Right lobe of liver (tissue), 6 donors: ENCODE data around the gene C1QL1. TPM values are rescaled to one million over a fixed set of nuclear protein-coding genes. Genes with fewer than 3 reads are reported as not detected.

Experiments used
- ATAC-seq, 4 donors: fragments of 200-7000 bp; cut with Tn5 transposase; one replicate each; pipeline ENCODE4 v1.9.1; 2020; ENCODE audit warnings: mild to moderate bottlenecking in 4 of 4, moderate library complexity in 4 of 4
- DNase-seq, 3 donors: peaks; one replicate each; pipeline ENCODE4 v3.0.0-alpha.2; 2020
- H3K27ac ChIP-seq, 3 donors: fragments of 200-600 bp; one replicate each; pipeline ENCODE4 v1.8.0; 2022
- H3K27me3 ChIP-seq, 2 donors: fragments of 200-600 bp; one replicate each; pipeline ENCODE4 v1.8.0; 2022
- H3K36me3 ChIP-seq, 4 donors: fragments of 200-600 bp; sonication (generic) in 1 of 4; one replicate each; pipeline versions ENCODE4 v1.5.1 to v1.8.0; 2017 to 2022; ENCODE audit warnings: control low read depth in 1 of 4
- H3K4me1 ChIP-seq, 4 donors: fragments of 200-600 bp; sonication (generic) in 1 of 4; one replicate each; pipeline versions ENCODE4 v1.5.1 to v1.8.0; 2017 to 2022; ENCODE audit warnings: control low read depth in 1 of 4
- H3K4me3 ChIP-seq, 3 donors: fragments of 200-600 bp; one replicate each; pipeline ENCODE4 v1.8.0; 2022
- H3K9me3 ChIP-seq, 4 donors: fragments of 200-600 bp; sonication (generic) in 1 of 4; one replicate each; pipeline versions ENCODE4 v1.5.1 to v1.8.0; 2017 to 2022; ENCODE audit warnings: control low read depth in 1 of 4
- POLR2A ChIP-seq: fragments of 450-650 bp; IDR thresholded peaks from one replicate; pipeline ENCODE4 v1.6.1; 2017; ENCODE audit warnings: antibody characterized with exemption, mild to moderate bottlenecking
- WGBS: methylation state at CpG from one replicate; pipeline ENCODE4 v1.1.6; 2018; ENCODE audit warnings: low coverage, low lambda C conversion rate; ENCODE audit not compliant: insufficient coverage; ENCODE audit errors: missing lambda C conversion rate; 5-methylcytosine and 5-hydroxymethylcytosine counted together
- intact Hi-C, 2 donors: fragments of 100-400 bp; cut with DNase I; formaldehyde crosslinking; loops; one replicate each; pipeline versions ENCODE4 v1.11.2 to v1.14.1; 2022
- total RNA-seq, 6 experiments: library from RNA; depleted of rRNA in 2 of 6; stranded (reverse); fragments of >200 nt in 2 of 6; fragmentation: NEBNext Ultra II Directional in 3 of 6; extraction: Animal tissue kit (Norgen Biotek cat#: 25700) in 3 of 6; gene quantifications; one replicate each; pipeline versions ENCODE4 v1.1.0 to v1.2.4, GENCODE V29; 2016 to 2023
- TF ChIP-seq, protein P1 (sequence below), 4 donors: fragments of 200-600 bp in 3 of 4; fragments of 450-650 bp in 1 of 4; IDR thresholded peaks; one replicate each; pipeline versions ENCODE4 v1.5.1 to v1.8.0; 2016 to 2022; ENCODE audit warnings: antibody characterized with exemption in 4 of 4, mild to moderate bottlenecking in 2 of 4
- donor health status: DM: no; HTN: yes; CAD: no.
- donor health status: DM: no; HTN: no; CAD: no.
- donor health status: DM: no; HTN: no; CAD: no.
- donor health status: DM: no; HTN: yes; CAD: no.
- donor health status: DM: no; HTN: yes; CAD: no.

Gene C1QL1
- total RNA-seq, 6 experiments from 2014 or later = 0.31 to 0.62 (median 0.38) TPM; not detected in 2

DNA sequence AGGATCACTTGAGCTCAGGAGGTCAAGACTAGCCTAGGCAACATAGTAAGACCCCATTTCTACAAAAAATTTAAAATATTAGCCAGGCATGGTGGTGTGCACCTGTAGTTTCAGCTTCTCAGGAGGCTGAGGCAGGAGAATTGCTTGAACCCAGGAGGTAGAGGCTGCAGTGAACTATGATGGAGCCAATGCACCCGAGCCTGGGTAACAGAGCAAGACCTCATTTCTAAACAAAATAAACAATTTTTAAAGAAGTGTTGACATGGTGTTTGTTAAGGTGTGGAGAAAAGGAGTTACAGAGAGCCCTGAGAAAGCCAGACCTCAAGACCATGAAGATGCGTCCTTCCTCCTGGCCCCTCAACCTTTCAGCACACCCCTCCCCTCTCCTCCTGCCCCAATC, 37.6 kb upstream of the C1QL1 start:
- ATAC-seq = no peak
- Histone ChIP-seq H3K36me3 (no peaks in the 10 kb centered on the region), H3K9me3 (no peaks in the 10 kb centered on the region), H3K4me3 (no peak overlapping the region), H3K27ac (no peak overlapping the region), H3K4me1 (peaks cover 0 to 11% (median 0%) of the 10 kb centered on the region in 4 donors), H3K27me3 (no peaks in the 10 kb centered on the region)
- WGBS = 71% methylated on average over 1 of the region's 2 CpGs
- intact Hi-C loops = no loop called here
- no peak for DNase-seq
- no peak for TF ChIP-seq POLR2A
- TF ChIP-seq, protein P1, sequence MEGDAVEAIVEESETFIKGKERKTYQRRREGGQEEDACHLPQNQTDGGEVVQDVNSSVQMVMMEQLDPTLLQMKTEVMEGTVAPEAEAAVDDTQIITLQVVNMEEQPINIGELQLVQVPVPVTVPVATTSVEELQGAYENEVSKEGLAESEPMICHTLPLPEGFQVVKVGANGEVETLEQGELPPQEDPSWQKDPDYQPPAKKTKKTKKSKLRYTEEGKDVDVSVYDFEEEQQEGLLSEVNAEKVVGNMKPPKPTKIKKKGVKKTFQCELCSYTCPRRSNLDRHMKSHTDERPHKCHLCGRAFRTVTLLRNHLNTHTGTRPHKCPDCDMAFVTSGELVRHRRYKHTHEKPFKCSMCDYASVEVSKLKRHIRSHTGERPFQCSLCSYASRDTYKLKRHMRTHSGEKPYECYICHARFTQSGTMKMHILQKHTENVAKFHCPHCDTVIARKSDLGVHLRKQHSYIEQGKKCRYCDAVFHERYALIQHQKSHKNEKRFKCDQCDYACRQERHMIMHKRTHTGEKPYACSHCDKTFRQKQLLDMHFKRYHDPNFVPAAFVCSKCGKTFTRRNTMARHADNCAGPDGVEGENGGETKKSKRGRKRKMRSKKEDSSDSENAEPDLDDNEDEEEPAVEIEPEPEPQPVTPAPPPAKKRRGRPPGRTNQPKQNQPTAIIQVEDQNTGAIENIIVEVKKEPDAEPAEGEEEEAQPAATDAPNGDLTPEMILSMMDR (IDR thresholded peaks at IDR 0.05) = no peak

DNA sequence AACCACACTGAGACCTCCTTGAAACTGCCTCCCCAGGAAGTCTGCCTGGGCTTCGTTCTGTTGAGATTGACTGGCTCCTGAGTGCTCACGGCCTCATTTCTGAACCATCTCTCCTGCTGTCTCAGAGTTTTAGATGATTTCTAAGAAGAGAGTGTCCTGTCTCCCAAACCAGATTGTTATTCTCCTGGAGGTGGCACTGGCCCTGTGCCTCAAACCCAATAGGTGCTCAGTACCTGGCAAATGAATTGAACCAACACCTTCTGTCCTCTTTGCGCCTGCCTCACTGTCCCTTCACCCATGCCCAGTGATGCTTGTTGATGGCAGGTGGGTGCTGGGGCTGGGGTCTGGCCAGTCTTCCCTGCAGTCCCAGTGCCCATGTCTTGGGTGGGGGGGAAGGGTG, 36.3 kb upstream of the C1QL1 start:
- H3K4me1 ChIP-seq = peaks cover 0 to 11% (median 0%) of the 10 kb centered on the region in 4 donors
- H3K4me3 ChIP-seq = no peak overlapping the region
- no peaks in the 10 kb centered on the region for H3K9me3 ChIP-seq
- H3K36me3 ChIP-seq = no peaks in the 10 kb centered on the region
- ATAC-seq (no peak), DNase-seq (no peak)
- intact Hi-C loops = no loop called here
- TF ChIP-seq POLR2A = no peak
- TF ChIP-seq, protein P1 (IDR thresholded peaks at IDR 0.05) = no peak
- WGBS = 100% methylated on average over 1 of the region's 3 CpGs
- no peaks in the 10 kb centered on the region for H3K27me3 ChIP-seq
- H3K27ac ChIP-seq = no peak overlapping the region

DNA sequence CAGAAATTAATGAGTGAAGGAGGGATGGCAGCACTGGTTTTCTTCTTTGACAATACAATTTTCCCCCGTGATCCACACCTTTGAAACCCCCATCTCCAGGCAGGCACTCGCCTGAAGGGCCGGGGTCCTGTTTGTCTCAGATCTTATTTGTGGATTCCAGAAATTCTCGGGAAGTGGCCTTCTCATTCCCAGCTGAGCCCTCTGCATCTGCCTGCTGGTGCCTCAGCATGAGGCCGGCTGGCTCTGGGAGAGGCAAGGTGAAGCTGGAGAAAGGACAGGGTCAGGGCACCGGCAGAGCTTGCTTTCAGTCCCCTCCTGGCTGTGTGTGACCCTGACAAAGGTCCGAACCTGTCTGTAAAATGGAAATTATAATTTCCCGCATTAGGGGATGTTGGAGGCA, 35.8 kb upstream of the C1QL1 start:
- H3K27me3 ChIP-seq = no peaks in the 10 kb centered on the region
- intact Hi-C loops = no loop called here

DNA sequence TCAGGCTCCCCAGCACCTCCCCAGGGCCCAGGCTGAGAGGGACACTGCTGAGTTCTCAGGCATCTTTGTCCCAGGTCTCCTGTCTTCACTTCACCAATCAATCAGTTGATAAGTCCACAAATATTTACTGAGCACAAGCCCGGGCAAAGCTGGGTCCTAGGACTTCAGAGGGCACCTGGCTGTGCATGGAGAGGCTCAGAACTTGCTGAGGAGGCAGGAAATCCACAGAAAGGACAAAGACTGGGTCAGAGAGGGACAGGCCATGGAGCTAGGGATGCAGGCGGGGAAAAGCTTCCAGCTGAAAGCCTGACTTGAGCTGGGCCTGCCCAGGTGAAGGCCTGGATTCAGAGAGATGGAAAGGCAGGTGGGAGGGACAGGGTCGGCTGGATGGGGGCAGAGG, 33.2 kb upstream of the C1QL1 start:
- H3K27me3 ChIP-seq = no peaks in the 10 kb centered on the region
- 23% methylated on average over 2 of the region's 3 CpGs for WGBS
- H3K27ac ChIP-seq = no peak overlapping the region
- peak; percentile 25 to 91 (median 41) for ATAC-seq
- no peak for DNase-seq
- H3K36me3 ChIP-seq = no peaks in the 10 kb centered on the region
- no peaks in the 10 kb centered on the region for H3K9me3 ChIP-seq
- TF ChIP-seq POLR2A = no peak
- TF ChIP-seq, protein P1 (IDR thresholded peaks at IDR 0.05) = no peak
- intact Hi-C loops = no loop called here
- H3K4me3 ChIP-seq = no peak overlapping the region
- peaks cover 0 to 11% (median 0%) of the 10 kb centered on the region in 4 donors for H3K4me1 ChIP-seq

More for the DNA sequence above, 35.8 kb upstream of the C1QL1 start:
- H3K27ac ChIP-seq = no peak overlapping the region
- 73% methylated on average over 3 of the region's 8 CpGs for WGBS
- TF ChIP-seq, protein P1 (IDR thresholded peaks at IDR 0.05) = no peak
- no peak for TF ChIP-seq POLR2A
- no peak overlapping the region for H3K4me3 ChIP-seq
- no peaks in the 10 kb centered on the region for H3K36me3 ChIP-seq
- no peak for DNase-seq
- H3K4me1 ChIP-seq = peaks cover 0 to 11% (median 0%) of the 10 kb centered on the region in 4 donors
- ATAC-seq = no peak
- H3K9me3 ChIP-seq = no peaks in the 10 kb centered on the region

DNA sequence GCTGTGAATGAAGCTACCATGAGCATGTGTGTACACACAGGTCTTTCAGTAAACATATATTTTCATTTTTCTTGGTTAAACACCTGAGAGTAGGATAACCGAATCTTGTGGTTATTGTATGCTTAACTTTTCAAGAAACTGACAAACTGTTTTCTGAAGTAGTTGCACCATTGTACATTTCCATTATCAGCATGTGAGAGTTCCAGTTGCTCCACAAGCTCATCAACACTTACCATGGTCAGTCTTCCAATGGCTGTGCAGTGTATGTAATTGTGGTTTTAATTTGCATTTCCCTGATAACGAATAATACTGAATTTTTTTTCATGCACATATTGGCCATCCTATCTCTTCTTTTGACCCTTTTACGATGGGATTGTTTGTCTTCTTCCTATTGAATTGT, 31.3 kb upstream of the C1QL1 start:
- Histone ChIP-seq H3K4me3 (no peak overlapping the region), H3K36me3 (no peaks in the 10 kb centered on the region), H3K4me1 (peaks cover 0 to 11% (median 0%) of the 10 kb centered on the region in 4 donors), H3K27me3 (no peaks in the 10 kb centered on the region), H3K9me3 (no peaks in the 10 kb centered on the region), H3K27ac (no peak overlapping the region)
- ATAC-seq (no peak), DNase-seq (no peak)
- intact Hi-C loops = no loop called here
- WGBS = 98% methylated on average over 3 of the region's 3 CpGs
- TF ChIP-seq, protein P1 (IDR thresholded peaks at IDR 0.05) = no peak
- TF ChIP-seq POLR2A = no peak
